ENCODE measurements around the gene FOXN3. TPM values are rescaled to one million over a fixed set of nuclear protein-coding genes. Genes with fewer than 3 reads are reported as not detected.

FOXN3 gene
- total RNA-seq, 2 donors from 2014 or later = 42.3 to 61.6 TPM

DNA sequence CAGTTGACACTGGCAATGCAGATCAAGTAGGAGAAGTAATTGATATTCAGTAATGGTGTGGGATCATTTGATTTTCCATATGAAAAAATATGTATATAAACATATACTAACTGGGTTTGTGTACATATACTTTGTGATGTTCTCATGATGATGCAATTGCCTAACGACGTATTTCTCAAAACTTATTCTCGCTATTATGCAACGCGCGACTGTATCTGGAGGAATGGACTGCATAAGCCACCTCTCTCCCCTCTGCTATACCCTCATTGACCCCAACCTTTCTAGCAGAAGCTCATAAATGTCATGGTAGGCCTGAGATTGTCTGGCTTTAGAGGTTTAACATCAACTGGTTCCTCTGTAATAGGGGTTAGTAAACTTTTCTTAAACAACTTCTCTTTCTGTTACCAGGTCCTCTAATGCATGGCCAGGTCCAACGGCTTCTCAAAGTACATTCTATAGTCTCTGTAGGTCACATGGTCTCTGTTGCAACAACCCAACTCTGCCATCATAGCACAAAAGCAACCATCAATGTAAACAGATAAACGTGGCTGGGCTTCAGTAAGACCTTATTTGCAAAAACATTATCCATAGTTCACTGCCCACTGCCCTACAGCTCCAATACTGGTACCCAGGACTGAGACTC is 59.3 kb downstream of the FOXN3 start:
- Histone ChIP-seq H3K9me3 (no peaks in the 10 kb centered on the region), H3K27me3 (no peaks in the 10 kb centered on the region), H3K36me3 (replicated peaks in 1 of 2; ENCODE audit: insufficient read depth in 1 of 2, low read depth in 2 of 2) (no peaks in the 10 kb centered on the region), H3K27ac (peak overlapping the region in 1 of 4 donors; percentile 50), H3K4me1 (peaks cover 48% of the 10 kb centered on the region), H3K4me3 (no peak overlapping the region)
- 73 to 84% methylated on average over 8 of the region's 8 CpGs for whole genome bisulfite sequencing, 2 donors
- intact Hi-C loops (cut with DNase I) = no loop called here
- DNase-seq = no peak
- no peak for ATAC-seq
- TF ChIP-seq, protein P1, sequence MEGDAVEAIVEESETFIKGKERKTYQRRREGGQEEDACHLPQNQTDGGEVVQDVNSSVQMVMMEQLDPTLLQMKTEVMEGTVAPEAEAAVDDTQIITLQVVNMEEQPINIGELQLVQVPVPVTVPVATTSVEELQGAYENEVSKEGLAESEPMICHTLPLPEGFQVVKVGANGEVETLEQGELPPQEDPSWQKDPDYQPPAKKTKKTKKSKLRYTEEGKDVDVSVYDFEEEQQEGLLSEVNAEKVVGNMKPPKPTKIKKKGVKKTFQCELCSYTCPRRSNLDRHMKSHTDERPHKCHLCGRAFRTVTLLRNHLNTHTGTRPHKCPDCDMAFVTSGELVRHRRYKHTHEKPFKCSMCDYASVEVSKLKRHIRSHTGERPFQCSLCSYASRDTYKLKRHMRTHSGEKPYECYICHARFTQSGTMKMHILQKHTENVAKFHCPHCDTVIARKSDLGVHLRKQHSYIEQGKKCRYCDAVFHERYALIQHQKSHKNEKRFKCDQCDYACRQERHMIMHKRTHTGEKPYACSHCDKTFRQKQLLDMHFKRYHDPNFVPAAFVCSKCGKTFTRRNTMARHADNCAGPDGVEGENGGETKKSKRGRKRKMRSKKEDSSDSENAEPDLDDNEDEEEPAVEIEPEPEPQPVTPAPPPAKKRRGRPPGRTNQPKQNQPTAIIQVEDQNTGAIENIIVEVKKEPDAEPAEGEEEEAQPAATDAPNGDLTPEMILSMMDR (IDR thresholded peaks at IDR 0.05) = no peak
- no peak for TF ChIP-seq POLR2A (IDR thresholded peaks at IDR 0.05)

GRCh38 chr14:89356927-89357326 is 60.1 kb downstream of the FOXN3 start:
- Histone ChIP-seq H3K27ac (peak overlapping the region in 3 of 4 donors; percentile 2 to 50 (median 21)), H3K27me3 (no peaks in the 10 kb centered on the region), H3K4me3 (no peak overlapping the region), H3K36me3 (replicated peaks in 1 of 2; ENCODE audit: insufficient read depth in 1 of 2, low read depth in 2 of 2) (no peaks in the 10 kb centered on the region), H3K4me1 (peaks cover 54% of the 10 kb centered on the region), H3K9me3 (no peaks in the 10 kb centered on the region)
- TF ChIP-seq, protein P1 (IDR thresholded peaks at IDR 0.05) = no peak
- TF ChIP-seq POLR2A (IDR thresholded peaks at IDR 0.05) = no peak
- no peak for ATAC-seq
- 44 to 51% methylated on average over 5 of the region's 5 CpGs for WGBS, 2 donors
- intact Hi-C loops (cut with DNase I) = no loop called here
- DNase-seq = peak in 1 of 4 donors; percentile 60

DNA sequence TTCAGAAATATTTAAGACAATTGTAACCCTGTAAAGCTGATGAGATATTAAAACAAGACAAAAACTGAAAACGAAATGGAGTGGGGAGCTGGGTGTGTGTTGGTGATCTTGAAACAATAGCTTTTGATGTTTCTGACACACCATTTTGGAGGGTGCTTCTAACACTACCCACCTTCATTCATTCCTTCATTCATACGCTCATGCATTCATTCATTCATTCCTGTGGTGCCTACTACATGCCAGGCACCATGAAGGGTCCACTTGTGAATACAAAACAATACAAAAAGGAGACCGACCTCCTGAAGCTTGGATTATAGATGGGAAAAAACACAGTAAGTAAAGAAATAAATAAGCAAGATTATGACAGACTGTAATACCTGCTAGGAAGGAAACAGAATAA is 60.5 kb downstream of the FOXN3 start:
- TF ChIP-seq, protein P1 (IDR thresholded peaks at IDR 0.05) = no peak
- no peaks in the 10 kb centered on the region for H3K36me3 ChIP-seq (replicated peaks in 1 of 2; ENCODE audit: insufficient read depth in 1 of 2, low read depth in 2 of 2)

GRCh38 chr14:89353766-89354113 is 63.3 kb downstream of the FOXN3 start:
- H3K4me1 ChIP-seq = peaks cover 70% of the 10 kb centered on the region
- 89 to 96% methylated on average over 3 of the region's 3 CpGs for WGBS, 2 donors
- H3K27ac ChIP-seq = no peak overlapping the region
- DNase-seq (no peak), ATAC-seq (no peak)
- H3K36me3 ChIP-seq (replicated peaks in 1 of 2; ENCODE audit: insufficient read depth in 1 of 2, low read depth in 2 of 2) = no peaks in the 10 kb centered on the region
- H3K4me3 ChIP-seq = no peak overlapping the region
- no peaks in the 10 kb centered on the region for H3K27me3 ChIP-seq
- TF ChIP-seq POLR2A (IDR thresholded peaks at IDR 0.05) = no peak
- TF ChIP-seq, protein P1 (IDR thresholded peaks at IDR 0.05) = no peak
- no peaks in the 10 kb centered on the region for H3K9me3 ChIP-seq
- intact Hi-C loops (cut with DNase I) = no loop called here

More for the DNA sequence above, 60.5 kb downstream of the FOXN3 start:
- no peaks in the 10 kb centered on the region for H3K27me3 ChIP-seq
- WGBS, 2 donors = 64 to 72% methylated on average over 3 of the region's 3 CpGs
- no peaks in the 10 kb centered on the region for H3K9me3 ChIP-seq
- H3K27ac ChIP-seq = peak overlapping the region in 2 of 4 donors; percentile 21 to 50
- ATAC-seq = no peak
- H3K4me1 ChIP-seq = peaks cover 59% of the 10 kb centered on the region
- H3K4me3 ChIP-seq = no peak overlapping the region
- intact Hi-C loops (cut with DNase I) = no loop called here
- no peak for DNase-seq
